Pancreas (tissue), 10 donors: ENCODE measurements around the gene PRAC2. TPM values are rescaled to one million over a fixed set of nuclear protein-coding genes. Genes with fewer than 3 reads are reported as not detected.

Experiments
- ATAC-seq, 4 donors: fragments of 200-7000 bp; cut with Tn5 transposase; one replicate each; pipeline versions ENCODE4 v1.8.0 to v1.9.1; 2020; ENCODE audit warnings: mild to moderate bottlenecking in 4 of 4, moderate library complexity in 4 of 4
- DNase-seq, 6 donors: peaks; one replicate each; pipeline ENCODE4 v3.0.0-alpha.2; 2020
- FAIRE-seq: peaks from 2 replicates; lab custom pipeline; 2012; peaks lifted over from hg19 to GRCh38; lab: Jason Lieb, UNC
- H3K27ac ChIP-seq, 4 donors: fragments of 200-600 bp; sonication (generic); 1 replicate in 3 of 4; 2 replicates in 1 of 4; pipeline versions ENCODE4 v1.5.0 to v1.8.0; 2020
- H3K27me3 ChIP-seq, 4 donors: fragments of 200-600 bp; one replicate each; pipeline ENCODE4 v1.8.0; 2021
- H3K36me3 ChIP-seq, 3 donors: fragments of 200-600 bp; sonication (generic) in 1 of 3; one replicate each; pipeline versions ENCODE4 v1.5.0 to v1.8.0; 2020 to 2021
- H3K4me1 ChIP-seq, 3 donors: fragments of 200-600 bp; one replicate each; pipeline ENCODE4 v1.8.0; 2021
- H3K4me3 ChIP-seq, 4 donors: fragments of 200-600 bp; sonication (generic) in 2 of 4; one replicate each; pipeline versions ENCODE4 v1.5.0 to v1.8.0; 2020 to 2021
- H3K9me3 ChIP-seq, 4 donors: fragments of 200-600 bp; one replicate each; pipeline ENCODE4 v1.8.0; 2021
- CTCF ChIP-seq, 4 donors: fragments of 200-600 bp; sonication (generic) in 3 of 4; IDR thresholded peaks; one replicate each; pipeline versions ENCODE4 v1.5.0 to v1.8.0; 2021; ENCODE audit warnings: antibody characterized with exemption in 4 of 4
- WGBS, 2 donors: extraction: QIAGEN DNeasy Blood & Tissue Kit; methylation state at CpG; one replicate each; pipeline ENCODE4 v1.1.7; 2013; 5-methylcytosine and 5-hydroxymethylcytosine counted together
- intact Hi-C, 3 donors: fragments of 100-400 bp; cut with DNase I; formaldehyde crosslinking; loops; one replicate each; pipeline versions ENCODE4 v1.11.1 to v1.14.2; 2022
- polyA plus RNA-seq, 2 donors: library from polyadenylated mRNA; stranded (reverse); fragments of 200-250 nt; gene quantifications; one replicate each; pipeline ENCODE4 v1.2.3, GENCODE V29; 2013
- total RNA-seq, 6 donors: library from RNA; stranded (reverse); fragmentation: NEBNext Ultra II Directional in 4 of 6; extraction: Animal tissue kit (Norgen Biotek cat#: 25700) in 4 of 6; gene quantifications; one replicate each; pipeline versions ENCODE4 v1.2.1 to v1.2.4, GENCODE V29; 2021 to 2023
- donor health status: healthy with polysubstance abuse.
- donor health status: DM: no; HTN: no; CAD: no; lungs with moderate emphysema.
- donor health status: DM: no; HTN: no; CAD: no.
- donor health status: control.
- donor health status: control.
- donor health status: Bipolar disorder and iron deficiency.
- donor health status: DM: yes; HTN: yes; CAD: no.
- donor health status: DM: no; HTN: no; CAD: no.
- donor health status: DM: no; HTN: no; CAD: no.
- donor health status: DM: yes; HTN: yes; CAD: no.

The PRAC2 gene
- total and polyA plus RNA-seq, 8 donors, result not detected

- intact Hi-C loops, result no loop called here
- no peak for DNase-seq
- TF ChIP-seq CTCF (IDR thresholded peaks at IDR 0.05), result no peak
- 9 to 15% methylated on average over 10 of the region's 10 CpGs for WGBS, 2 donors
- H3K9me3 ChIP-seq, result no peaks in the 10 kb centered on the region
- no peaks in the 10 kb centered on the region for H3K4me1 ChIP-seq
- H3K27ac ChIP-seq, result no peak overlapping the region
- no peak overlapping the region for H3K4me3 ChIP-seq
- H3K36me3 ChIP-seq, result no peaks in the 10 kb centered on the region
- H3K27me3 ChIP-seq, result peaks cover 6 to 65% (median 19%) of the 10 kb centered on the region in 4 donors
- FAIRE-seq, result no peak
- ATAC-seq, result no peak
These were observed 5.4 kb upstream of the PRAC2 start for GRCh38 chr17:48717367-48718226.

DNA sequence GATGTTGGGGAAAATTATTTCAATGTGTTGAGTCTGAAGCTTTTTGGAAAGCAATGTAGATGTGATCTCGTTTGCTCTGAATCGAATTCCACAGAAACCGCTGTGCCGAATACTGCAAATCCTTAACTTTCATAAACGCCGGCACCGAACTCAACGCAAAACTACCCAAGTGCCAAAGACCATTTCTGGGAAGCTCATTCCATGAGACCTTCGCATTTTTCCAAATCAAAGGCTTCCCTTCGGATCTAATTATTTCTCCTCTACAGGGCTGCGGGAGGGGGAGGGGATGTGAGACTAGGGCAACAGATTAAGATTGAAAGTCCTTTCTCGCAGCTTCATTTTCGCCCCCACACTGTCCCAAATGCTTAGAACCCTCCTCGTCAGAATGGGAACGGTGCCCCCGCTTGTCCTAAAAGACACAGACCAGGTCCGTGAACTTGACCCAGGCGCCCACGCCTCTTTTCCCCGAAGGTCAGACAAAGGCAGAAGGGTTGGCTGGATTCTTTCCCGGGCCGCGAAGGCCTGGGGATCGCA lies 4.7 kb upstream of the PRAC2 start:
- H3K36me3 ChIP-seq, result no peaks in the 10 kb centered on the region
- 18% methylated on average over 24 of the region's 24 CpGs for WGBS, 2 donors
- H3K4me1 ChIP-seq, result no peaks in the 10 kb centered on the region
- DNase-seq (no peak), ATAC-seq (no peak), FAIRE-seq (no peak)
- H3K27me3 ChIP-seq, result peaks cover 6 to 71% (median 21%) of the 10 kb centered on the region in 4 donors
- intact Hi-C loops, result no loop called here
- no peak overlapping the region for H3K27ac ChIP-seq
- no peaks in the 10 kb centered on the region for H3K9me3 ChIP-seq
- no peak for TF ChIP-seq CTCF (IDR thresholded peaks at IDR 0.05)
- no peak overlapping the region for H3K4me3 ChIP-seq

GRCh38 chr17:48718761-48719641 lies 4.0 kb upstream of the PRAC2 start:
- peaks cover 0 to under 1% (median 0%) of the 10 kb centered on the region in 3 donors for H3K4me1 ChIP-seq
- peak in 1 of 4 donors; percentile 38 for ATAC-seq

GRCh38 chr17:48719642-48720265 lies 3.2 kb upstream of the PRAC2 start:
- ATAC-seq, result no peak
- no peaks in the 10 kb centered on the region for H3K36me3 ChIP-seq

More at GRCh38 chr17:48718761-48719641, 4.0 kb upstream of the PRAC2 start:
- Histone ChIP-seq H3K27ac (no peak overlapping the region), H3K27me3 (peaks cover 10 to 78% (median 21%) of the 10 kb centered on the region in 4 donors), H3K9me3 (no peaks in the 10 kb centered on the region), H3K4me3 (no peak overlapping the region), H3K36me3 (no peaks in the 10 kb centered on the region)
- FAIRE-seq (no peak), DNase-seq (no peak)
- no peak for TF ChIP-seq CTCF (IDR thresholded peaks at IDR 0.05)
- intact Hi-C loops, result no loop called here
- 9 to 11% methylated on average over 77 to 80 of the region's 80 CpGs for WGBS, 2 donors

More at GRCh38 chr17:48719642-48720265, 3.2 kb upstream of the PRAC2 start:
- H3K9me3 ChIP-seq, result no peaks in the 10 kb centered on the region
- H3K27ac ChIP-seq, result no peak overlapping the region
- FAIRE-seq, result no peak
- intact Hi-C loops, result loop anchor here in 2 of 3 donors (10.0 kb wide), 2 partner anchors 165 to 315 kb away; no protein-coding TSS in a partner anchor
- no peak for DNase-seq
- no peak overlapping the region for H3K4me3 ChIP-seq
- peaks cover 14 to 83% (median 22%) of the 10 kb centered on the region in 4 donors for H3K27me3 ChIP-seq
- 12 to 13% methylated on average over 37 of the region's 37 CpGs for WGBS, 2 donors
- no peak for TF ChIP-seq CTCF (IDR thresholded peaks at IDR 0.05)
- H3K4me1 ChIP-seq, result peaks cover 0 to 5% (median 0%) of the 10 kb centered on the region in 3 donors
